Central memory CD4-positive, alpha-beta T cell (primary cell): ENCODE data around the gene STX10.
"Not testable (repeated sequence)": the region's sequence is repeated elsewhere in the genome, so short reads cannot be mapped to it uniquely, and the experiment has no call there.

Experiments
- DNase-seq: peaks from one replicate; pipeline ENCODE4 v3.0.0; 2022
- total RNA-seq, 3 experiments: gene quantifications; one replicate each; lab custom pipeline; 2026; lab: John Stamatoyannopoulos, UW

The STX10 gene
- 28.7 to 50.5 (median 34.8) reads per million in 3 experiments for total RNA-seq

- peak; percentile 92 for DNase-seq
These were observed at the start of gene STX10, which contains the start of gene IER2 for GRCh38 chr19:13150187-13150930. STX10 (minus strand) TSS chr19:13150375; CDS start chr19:13150173, 202 bp downstream. IER2 (plus strand) TSS chr19:13150411; CDS start chr19:13153187, 2,776 bp downstream.

- DNase-seq, result no peak
These were observed 48.5 kb upstream of the STX10 start for GRCh38 chr19:13198634-13199033.

- DNase-seq, result peak; percentile 51
These were observed 45.5 kb upstream of the STX10 start for GRCh38 chr19:13195678-13196077.

- DNase-seq, result no peak
These were observed 40.8 kb upstream of the STX10 start for GRCh38 chr19:13190781-13191540.

- no peak for DNase-seq
These were observed 39.4 kb upstream of the STX10 start for GRCh38 chr19:13189600-13189999.

- DNase-seq, result no peak
These were observed 37.2 kb upstream of the STX10 start for GRCh38 chr19:13187419-13187818.

- not testable (repeated sequence) for DNase-seq
These were observed 36.5 kb upstream of the STX10 start for GRCh38 chr19:13186688-13187087.

GRCh38 chr19:13185763-13186657 lies 35.8 kb upstream of the STX10 start:
- not testable (repeated sequence) for DNase-seq

- not testable (repeated sequence) for DNase-seq
These were observed 34.8 kb upstream of the STX10 start for GRCh38 chr19:13184926-13185325.

- no peak for DNase-seq
These were observed 31.7 kb upstream of the STX10 start for GRCh38 chr19:13181747-13182388.

GRCh38 chr19:13178291-13178690 lies 28.1 kb upstream of the STX10 start:
- DNase-seq, result not testable (repeated sequence)

- DNase-seq, result not testable (repeated sequence)
These were observed 27.4 kb upstream of the STX10 start for GRCh38 chr19:13177584-13177983.

GRCh38 chr19:13176345-13176744 lies 26.2 kb upstream of the STX10 start:
- DNase-seq, result no peak

GRCh38 chr19:13173139-13173737 lies 23.1 kb upstream of the STX10 start:
- DNase-seq, result no peak

- peak; percentile 67 for DNase-seq
These were observed 22.4 kb upstream of the STX10 start for GRCh38 chr19:13172346-13173138.

- DNase-seq, result no peak
These were observed 21.0 kb upstream of the STX10 start for GRCh38 chr19:13171146-13171545.

GRCh38 chr19:13169769-13170168 lies 19.6 kb upstream of the STX10 start:
- no peak for DNase-seq

- not testable (repeated sequence) for DNase-seq
These were observed 16.0 kb upstream of the STX10 start for GRCh38 chr19:13166151-13166550.

GRCh38 chr19:13165162-13165997 lies 15.2 kb upstream of the STX10 start:
- DNase-seq, result no peak
